Activated CD8-positive, alpha-beta memory T cell treated with anti-CD3 and anti-CD28 coated beads, Interleukin-2, amount 50 U/mL, for 1 hour (primary cell): ENCODE data around the gene EFNA5.
"Not testable (repeated sequence)": the region's sequence is repeated elsewhere in the genome, so short reads cannot be mapped to it uniquely, and the experiment has no call there.

Experiments used
- DNase-seq: peaks from one replicate; pipeline ENCODE4 v3.0.0-alpha.2; 2020; ENCODE audit errors: extremely low read depth

EFNA5 gene

GRCh38 chr5:107517185-107518033 lies 153.3 kb downstream of the EFNA5 start:
- no peak for DNase-seq

- DNase-seq, result no peak
Observed at GRCh38 chr5:107516452-107517184, 154.1 kb downstream of the EFNA5 start.

- no peak for DNase-seq
Observed at GRCh38 chr5:107515521-107516080, 155.1 kb downstream of the EFNA5 start.

GRCh38 chr5:107514305-107514704 lies 156.4 kb downstream of the EFNA5 start:
- no peak for DNase-seq

DNA sequence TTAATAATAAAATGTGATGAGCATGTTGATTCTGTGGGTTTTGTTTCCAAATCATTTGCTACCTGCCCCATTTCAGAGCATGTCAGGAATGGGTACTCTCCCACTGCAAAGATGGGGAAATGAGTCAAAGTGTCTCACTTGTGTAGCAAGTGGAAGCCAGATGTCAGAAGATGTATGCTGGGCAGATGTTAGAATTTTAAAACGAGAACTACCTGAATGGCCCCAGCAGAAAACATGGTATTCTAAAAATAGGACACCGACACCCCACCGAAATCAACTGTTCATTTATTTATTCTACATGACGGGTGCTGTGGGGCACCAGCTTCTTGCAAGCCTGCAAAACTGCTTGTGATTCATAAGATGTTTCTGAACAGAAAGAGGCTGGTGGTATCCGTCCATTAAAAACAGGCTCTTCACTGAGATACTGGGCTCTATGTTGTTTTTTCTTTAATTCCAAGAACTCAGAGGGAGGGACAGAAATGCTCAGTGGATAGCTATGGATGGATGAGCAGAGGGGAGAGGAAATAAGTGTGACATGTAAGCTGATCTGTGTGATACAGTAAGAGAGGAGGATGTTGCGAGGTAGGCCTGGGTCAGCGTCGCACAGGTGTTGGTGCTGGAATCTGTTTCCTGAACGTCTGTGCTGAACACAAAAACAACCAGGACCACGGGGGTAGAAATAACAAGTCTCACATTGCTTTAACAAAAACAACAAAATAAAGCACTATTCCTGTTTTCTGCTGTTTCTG lies 157.2 kb downstream of the EFNA5 start:
- no peak for DNase-seq

DNA sequence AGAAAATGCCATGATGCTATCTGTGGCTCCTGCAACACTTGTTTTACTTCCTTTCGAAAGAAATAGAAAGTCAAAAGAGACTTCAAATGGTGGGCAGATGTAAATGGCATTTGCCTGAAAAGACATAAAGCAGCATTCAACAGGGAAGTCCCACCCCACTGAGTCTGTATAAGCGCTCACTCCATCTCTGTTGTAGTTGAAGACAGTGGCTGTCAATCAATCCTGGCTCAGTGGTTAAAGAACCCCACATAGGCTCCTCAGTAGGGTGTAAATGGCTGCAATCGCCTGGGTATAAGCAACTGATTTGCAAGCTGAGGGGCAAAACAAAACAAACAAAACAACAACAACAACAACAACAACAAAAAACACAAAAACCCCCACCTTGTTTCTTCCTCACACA lies 158.7 kb downstream of the EFNA5 start:
- DNase-seq, result no peak

DNA sequence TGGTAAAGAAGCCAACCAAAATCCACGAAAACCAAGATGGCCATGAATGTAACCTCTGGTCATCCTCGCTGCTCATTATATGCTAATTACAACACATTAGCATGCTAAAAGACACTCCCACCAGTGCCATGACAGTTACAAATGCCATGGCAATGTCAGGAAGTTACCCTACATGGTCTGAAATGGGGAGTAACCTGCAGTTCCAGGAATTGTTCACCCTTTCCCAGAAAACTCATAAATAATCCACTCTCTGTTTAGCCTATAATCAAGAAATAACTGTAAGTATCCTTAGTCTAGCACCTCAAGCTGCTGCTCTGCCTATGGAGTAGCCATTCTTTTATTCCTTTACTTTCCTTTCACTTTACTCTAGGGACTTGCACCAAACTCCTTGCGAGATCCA lies 160.6 kb downstream of the EFNA5 start:
- DNase-seq, result no peak

GRCh38 chr5:107508097-107508496 lies 162.6 kb downstream of the EFNA5 start:
- DNase-seq, result no peak

- no peak for DNase-seq
Observed at GRCh38 chr5:107505763-107506534, 164.8 kb downstream of the EFNA5 start.

DNA sequence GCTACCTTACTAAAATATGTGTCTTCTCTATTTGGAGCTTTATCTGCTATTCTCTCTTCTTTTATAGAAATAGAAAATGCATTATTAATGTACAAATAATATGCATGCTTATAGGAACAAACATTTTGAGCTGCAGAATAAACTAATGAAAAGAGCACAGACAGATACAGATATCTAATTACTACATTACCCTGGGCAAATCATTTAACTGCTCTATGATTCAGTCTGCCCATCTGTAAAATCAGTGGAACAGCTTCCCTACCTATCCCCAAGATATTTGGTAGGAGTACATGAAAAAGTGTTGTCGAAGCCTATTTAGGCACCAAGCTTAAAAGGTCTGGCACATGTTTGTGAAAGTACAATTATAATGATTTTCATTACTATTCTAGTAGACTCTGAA lies 166.3 kb downstream of the EFNA5 start:
- DNase-seq, result no peak

- no peak for DNase-seq
Observed at GRCh38 chr5:107502676-107503060, 168.1 kb downstream of the EFNA5 start.

GRCh38 chr5:107501965-107502675 lies 168.6 kb downstream of the EFNA5 start:
- no peak for DNase-seq

DNA sequence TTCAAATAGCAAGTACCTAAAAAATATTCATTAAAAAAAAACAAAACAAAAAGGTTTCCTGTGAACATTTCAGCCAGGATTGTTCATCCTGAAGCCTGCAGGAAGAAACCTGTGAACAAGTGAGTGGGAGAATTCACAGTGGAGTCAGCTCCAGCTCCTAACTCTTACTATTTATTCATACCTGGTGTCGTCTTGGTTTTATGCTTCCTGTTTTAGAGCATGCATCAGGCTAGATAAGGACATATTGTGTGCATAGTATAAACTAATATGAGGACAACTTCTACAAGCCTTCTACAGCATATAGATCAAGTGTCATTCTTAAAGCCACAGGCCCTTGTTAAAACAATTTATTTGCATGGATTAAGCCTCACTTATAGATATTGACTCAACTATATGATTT lies 169.9 kb downstream of the EFNA5 start:
- no peak for DNase-seq

- DNase-seq, result no peak
Observed at GRCh38 chr5:107500347-107500746, 170.4 kb downstream of the EFNA5 start.

- DNase-seq, result no peak
Observed at GRCh38 chr5:107499776-107500175, 171.0 kb downstream of the EFNA5 start.

DNA sequence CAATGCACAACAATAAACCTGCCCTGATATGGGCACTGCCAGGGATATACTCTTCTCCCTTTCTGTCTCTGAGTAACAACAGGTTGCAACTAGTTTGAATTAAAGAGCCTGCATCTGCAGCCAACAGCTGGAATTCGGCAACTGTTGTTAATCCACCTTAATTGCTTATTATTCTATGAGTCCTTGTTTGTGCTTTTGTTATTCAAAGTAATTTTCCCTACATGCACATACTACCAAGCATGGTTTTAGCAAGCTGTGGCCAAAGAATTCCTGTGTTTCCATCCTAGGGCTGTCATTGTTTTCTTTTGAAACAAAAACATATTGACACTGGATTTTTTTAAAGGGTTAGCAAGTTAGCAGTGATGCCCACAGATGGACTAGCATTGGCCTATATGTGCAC lies 171.5 kb downstream of the EFNA5 start:
- no peak for DNase-seq

DNA sequence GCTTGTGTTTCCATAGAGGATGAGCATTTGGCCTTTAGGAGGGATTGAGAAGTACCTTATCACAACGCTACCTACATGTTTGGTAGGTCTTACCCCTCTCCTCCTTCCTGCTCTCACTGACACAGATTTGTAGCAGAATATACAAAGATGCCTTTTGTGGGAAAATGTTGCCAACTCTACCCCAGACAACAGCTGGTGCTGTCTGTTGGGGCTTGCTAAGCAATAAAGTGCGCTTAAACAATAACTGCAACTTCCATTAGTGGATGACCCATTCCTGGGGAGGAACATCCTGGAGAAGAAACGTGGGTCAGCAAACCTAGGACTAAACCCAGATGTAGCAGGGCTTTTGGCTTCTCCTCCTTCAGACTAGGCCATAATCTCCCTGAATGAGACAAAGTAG lies 174.3 kb downstream of the EFNA5 start:
- DNase-seq, result no peak

GRCh38 chr5:107494129-107494528 lies 176.6 kb downstream of the EFNA5 start:
- DNase-seq, result not testable (repeated sequence)

DNA sequence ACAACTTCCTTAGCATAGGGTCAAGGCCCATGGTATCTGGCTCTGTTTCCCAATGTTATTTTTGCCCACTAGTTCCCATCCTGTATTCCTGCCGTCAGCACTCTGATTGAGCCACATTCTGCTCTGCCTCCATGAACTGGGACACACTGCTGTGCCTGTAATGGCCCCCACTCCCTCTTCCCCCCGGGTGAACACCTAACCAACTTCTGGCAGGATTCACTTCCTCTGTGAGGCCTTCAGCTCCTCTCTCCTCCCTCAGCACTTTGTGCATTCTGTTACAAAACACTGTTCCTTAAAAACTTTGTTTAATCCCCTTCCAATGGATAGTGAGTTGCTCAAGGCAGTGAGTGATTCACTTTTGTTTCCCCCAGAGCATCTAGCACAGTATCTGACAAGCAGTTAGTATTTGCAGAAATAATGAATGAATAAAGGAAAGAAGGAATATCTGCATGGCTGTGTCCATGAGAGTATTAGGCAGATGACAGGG lies 183.6 kb downstream of the EFNA5 start:
- DNase-seq, result no peak

DNA sequence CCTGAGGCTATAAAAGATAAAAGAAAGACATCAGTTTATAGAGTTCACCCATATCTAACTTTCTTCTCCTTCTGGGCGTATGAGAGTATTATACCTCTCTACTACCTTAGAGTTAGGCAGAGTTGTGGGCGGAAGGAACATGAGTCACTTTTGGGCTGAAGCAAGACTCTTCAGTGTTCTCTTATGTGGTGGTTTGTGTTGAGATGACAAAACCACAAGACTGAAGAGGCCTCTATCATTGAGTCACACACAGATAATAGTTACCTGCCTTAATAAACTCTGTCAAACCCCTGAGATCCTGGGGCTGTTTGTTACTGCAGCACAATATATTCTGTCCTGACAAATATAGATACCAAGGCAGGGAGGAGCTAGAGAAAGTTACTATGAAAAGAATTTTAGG lies 184.2 kb downstream of the EFNA5 start:
- no peak for DNase-seq

DNA sequence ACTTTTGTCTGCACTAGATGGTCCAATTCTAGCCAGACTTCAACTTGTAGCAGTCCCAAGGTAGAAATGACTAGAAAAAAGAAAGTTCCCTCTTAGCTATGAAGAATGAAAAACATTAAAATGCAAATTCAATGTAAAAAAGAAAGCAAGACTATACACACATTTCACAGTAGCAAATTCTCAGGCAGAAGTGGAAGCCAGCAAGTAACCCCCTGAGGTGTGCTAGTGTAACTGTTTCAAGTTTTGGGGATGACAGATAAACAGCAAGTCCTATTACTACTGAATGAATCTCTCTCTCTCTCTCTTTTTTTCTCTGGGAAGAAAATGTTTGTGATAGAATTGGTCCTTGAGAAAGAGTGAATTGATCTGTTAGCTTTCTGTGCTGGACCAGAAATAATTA lies 185.6 kb downstream of the EFNA5 start:
- no peak for DNase-seq
